ENCODE results near the gene CARS1. TPM values are rescaled to one million over a fixed set of nuclear protein-coding genes. Genes with fewer than 3 reads are reported as not detected.

The CARS1 gene
- 110 and 115 TPM in 2 replicates for total RNA-seq (2014; rRNA removed; shearing (Covaris generic))

- DNase-seq (ENCODE audit: low spot score), result peak; percentile 95
Observed at GRCh38 chr11:3057069-3057963, at the start of gene CARS1. TSS of gene CARS1 (minus strand) at chr11:3057423. CDS start at chr11:3057367, 56 bp downstream.

- no peak for DNase-seq (ENCODE audit: low spot score)
Observed at GRCh38 chr11:3105791-3106735, 48.8 kb upstream of the CARS1 start.

GRCh38 chr11:3104961-3105790 is 48.0 kb upstream of the CARS1 start:
- no peak for DNase-seq (ENCODE audit: low spot score)

- DNase-seq (ENCODE audit: low spot score), result no peak
Observed at GRCh38 chr11:3104051-3104714, 47.0 kb upstream of the CARS1 start.

GRCh38 chr11:3103076-3103475 is 45.9 kb upstream of the CARS1 start:
- DNase-seq (ENCODE audit: low spot score), result no peak

- no peak for DNase-seq (ENCODE audit: low spot score)
Observed at GRCh38 chr11:3102641-3102921, 45.4 kb upstream of the CARS1 start.

- DNase-seq (ENCODE audit: low spot score), result no peak
Observed at GRCh38 chr11:3101921-3102640, 44.9 kb upstream of the CARS1 start.

GRCh38 chr11:3099178-3099577 is 42.0 kb upstream of the CARS1 start:
- DNase-seq (ENCODE audit: low spot score), result no peak

GRCh38 chr11:3096909-3097530 is 39.8 kb upstream of the CARS1 start:
- no peak for DNase-seq (ENCODE audit: low spot score)

- DNase-seq (ENCODE audit: low spot score), result peak; percentile 91
Observed at GRCh38 chr11:3095712-3096361, 38.6 kb upstream of the CARS1 start.

- no peak for DNase-seq (ENCODE audit: low spot score)
Observed at GRCh38 chr11:3094223-3094824, 37.1 kb upstream of the CARS1 start.

- DNase-seq (ENCODE audit: low spot score), result no peak
Observed at GRCh38 chr11:3093281-3094191, 36.3 kb upstream of the CARS1 start.

GRCh38 chr11:3092603-3093141 is 35.4 kb upstream of the CARS1 start:
- DNase-seq (ENCODE audit: low spot score), result no peak

- peak; percentile 70 for DNase-seq (ENCODE audit: low spot score)
Observed at GRCh38 chr11:3091846-3092602, 34.8 kb upstream of the CARS1 start.

GRCh38 chr11:3091081-3091845 is 34.0 kb upstream of the CARS1 start:
- DNase-seq (ENCODE audit: low spot score), result no peak
